Activated CD4-positive, alpha-beta T cell treated with anti-CD3 and anti-CD28 coated beads, Interleukin-2, Interleukin-4, amounts not matched to agents 100 ng/mL and 50 ng/mL, durations not matched to agents 16 hours and 8 hours (primary cell): ENCODE results near the gene PSMD13.
A peak's percentile ranks its signal among the peaks of the same experiment; 100 is the strongest.
"Not testable (repeated sequence)": the region's sequence is repeated elsewhere in the genome, so short reads cannot be mapped to it uniquely, and the experiment has no call there.

Source experiments
- DNase-seq: peaks from one replicate; pipeline ENCODE4 v3.0.0-alpha.2; 2020; ENCODE audit warnings: low spot score

The PSMD13 gene

GRCh38 chr11:218815-219593 lies 17.8 kb upstream of the PSMD13 start:
- no peak for DNase-seq

GRCh38 chr11:220641-221215 lies 16.0 kb upstream of the PSMD13 start:
- not testable (repeated sequence) for DNase-seq

DNA sequence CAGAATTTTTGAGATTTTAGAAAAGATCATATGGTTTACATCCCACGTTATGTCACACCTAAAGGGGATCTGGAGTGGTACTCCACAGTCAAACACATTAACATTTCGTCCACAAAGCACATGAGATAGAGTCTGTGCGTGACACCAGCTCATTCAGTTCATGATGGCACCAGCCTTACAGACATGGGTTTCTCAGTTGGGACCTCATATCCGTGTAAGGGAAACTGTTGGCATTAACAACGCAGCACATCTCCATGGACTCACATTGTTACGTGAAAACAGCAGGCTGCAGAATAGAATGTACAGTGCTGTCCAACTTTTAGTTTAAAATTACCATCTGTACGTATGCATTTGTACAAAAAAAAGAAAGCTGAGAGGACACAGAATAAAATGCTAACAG lies 15.2 kb upstream of the PSMD13 start:
- no peak for DNase-seq

GRCh38 chr11:221998-222789 lies 14.6 kb upstream of the PSMD13 start:
- DNase-seq, result no peak

DNA sequence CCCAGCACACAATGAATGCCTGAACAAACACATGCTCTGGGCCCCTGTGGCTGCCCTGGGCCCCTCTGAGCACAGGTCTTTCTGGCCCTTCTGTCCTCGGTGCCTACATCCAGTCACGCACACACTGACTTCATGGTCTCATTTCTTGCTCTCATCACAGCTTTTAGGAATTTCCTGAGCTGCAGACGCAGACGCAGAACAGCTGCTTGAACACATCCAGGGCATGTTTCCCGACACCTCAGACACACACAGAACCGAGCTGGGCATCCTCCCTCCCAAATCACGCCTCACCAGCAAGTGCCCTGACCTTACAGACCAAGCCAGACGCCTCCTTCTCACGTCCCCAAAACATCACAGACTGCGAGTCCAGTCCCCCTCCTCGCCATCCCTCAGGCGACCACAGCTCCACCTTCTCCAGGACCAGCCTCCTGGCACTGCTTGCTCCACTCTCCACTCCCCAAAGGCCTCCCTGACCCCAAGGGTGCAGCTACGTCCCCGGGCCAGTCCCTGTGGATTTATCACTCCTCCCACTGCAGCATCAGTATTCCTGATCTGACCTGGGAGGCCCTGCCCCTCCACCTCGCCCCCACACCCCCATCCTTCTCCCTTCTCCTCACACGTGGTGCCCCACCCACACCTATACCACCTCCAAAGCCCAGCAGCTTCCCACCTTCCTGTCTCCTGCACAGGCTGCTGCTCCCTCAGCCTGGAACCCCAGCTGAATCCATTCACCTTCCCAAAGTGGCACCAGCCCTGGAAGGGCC lies 13.6 kb upstream of the PSMD13 start:
- DNase-seq, result no peak

DNA sequence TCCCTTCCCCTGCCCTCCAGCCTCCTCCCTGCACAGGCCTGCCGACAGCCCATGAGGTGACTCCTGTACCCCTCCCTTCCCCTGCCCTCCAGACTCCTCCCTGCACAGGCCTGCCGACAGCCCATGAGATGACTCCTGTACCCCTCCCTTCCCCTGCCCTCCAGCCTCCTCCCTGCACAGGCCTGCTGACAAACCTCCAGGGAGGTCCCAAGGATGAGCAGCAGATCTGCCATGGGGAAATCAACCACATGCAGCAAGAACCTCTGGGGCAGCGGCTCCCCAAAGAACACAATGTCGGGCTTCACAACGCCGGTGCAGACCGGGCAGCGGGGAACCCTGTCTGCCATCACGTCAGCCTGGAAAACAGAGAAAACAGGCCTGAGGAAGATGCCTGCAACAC lies 12.9 kb upstream of the PSMD13 start:
- DNase-seq, result no peak

DNA sequence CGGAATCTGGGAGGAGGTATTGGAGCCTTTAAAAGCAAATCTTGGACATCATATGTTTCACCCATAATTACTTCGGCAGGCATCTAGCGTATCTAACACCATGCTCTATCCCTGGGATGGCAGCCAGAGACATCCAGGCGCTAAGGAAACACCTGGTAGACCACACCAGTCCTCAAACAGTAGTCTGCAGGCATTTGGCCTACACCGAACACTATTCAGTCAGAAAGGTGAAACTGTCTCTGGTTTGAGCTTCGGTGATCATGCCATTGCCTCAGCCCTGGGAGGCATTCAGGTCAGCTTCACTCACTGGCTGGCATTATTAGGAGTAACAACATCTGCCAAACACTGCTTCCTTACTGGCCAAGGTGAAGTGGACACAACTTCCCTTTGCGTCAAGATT lies 12.4 kb upstream of the PSMD13 start:
- no peak for DNase-seq

DNA sequence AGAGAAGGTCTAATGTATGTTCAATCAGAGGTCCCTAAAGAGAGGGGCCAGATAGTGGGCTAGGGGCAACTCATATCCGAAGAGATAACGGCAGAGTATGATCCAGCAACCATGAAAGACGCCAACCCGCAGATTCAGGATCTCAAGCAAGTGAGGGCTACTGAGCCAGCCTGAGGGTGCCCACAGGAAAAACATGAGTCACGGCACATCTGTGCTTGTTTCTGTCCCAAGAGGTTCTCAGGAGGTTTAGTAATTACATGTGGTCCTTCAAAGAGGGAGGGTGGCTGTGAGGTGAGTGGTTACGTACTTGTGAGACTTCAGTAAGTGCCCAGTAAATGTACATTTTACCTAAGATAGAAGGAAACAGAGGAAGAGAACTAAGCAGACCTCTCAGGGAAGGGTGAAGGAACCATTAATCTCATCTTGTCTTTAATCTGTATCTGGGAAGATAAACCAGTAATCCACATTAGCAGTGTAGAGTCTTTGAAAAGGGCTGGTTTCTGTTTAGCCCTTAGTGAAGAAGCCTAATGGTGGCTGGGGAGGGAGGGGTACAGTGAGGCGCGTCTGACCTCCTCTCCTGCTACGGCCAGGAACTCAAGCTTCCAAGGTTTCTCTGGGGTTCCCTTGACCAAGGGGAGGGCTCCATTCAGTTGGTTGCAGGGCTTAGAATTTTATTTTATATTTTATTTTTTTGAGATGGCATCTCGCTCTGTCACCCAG lies 10.9 kb upstream of the PSMD13 start:
- DNase-seq, result no peak

DNA sequence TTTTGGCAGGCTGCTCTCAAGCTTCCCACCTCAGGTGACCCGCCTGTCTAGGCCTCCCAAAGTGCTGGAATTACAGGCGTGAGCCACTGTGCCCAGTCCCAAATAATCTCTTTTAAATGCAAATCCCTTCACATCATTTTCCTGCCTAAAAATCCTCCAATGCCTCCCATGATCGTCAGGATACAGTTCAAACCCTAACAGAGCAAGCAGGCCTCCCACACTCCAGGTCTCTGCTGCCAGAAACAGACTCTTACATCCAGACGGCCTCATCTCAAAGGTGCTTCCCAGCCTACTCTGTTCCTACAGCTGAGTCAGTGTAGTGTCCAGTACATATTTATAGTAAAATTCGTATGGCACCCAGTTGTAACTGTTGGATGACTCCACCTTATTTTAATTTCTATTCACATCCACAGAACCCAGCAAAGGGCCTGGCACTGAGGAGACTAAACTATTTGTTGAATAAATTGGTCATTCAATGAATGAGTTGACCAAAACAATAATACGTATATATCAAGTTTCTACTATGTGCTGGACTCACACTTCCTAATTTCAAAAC lies 8.9 kb upstream of the PSMD13 start:
- no peak for DNase-seq

- DNase-seq, result no peak
Observed at GRCh38 chr11:230431-230830, 6.3 kb upstream of the PSMD13 start.

GRCh38 chr11:232783-233565 lies 3.8 kb upstream of the PSMD13 start:
- DNase-seq, result no peak

DNA sequence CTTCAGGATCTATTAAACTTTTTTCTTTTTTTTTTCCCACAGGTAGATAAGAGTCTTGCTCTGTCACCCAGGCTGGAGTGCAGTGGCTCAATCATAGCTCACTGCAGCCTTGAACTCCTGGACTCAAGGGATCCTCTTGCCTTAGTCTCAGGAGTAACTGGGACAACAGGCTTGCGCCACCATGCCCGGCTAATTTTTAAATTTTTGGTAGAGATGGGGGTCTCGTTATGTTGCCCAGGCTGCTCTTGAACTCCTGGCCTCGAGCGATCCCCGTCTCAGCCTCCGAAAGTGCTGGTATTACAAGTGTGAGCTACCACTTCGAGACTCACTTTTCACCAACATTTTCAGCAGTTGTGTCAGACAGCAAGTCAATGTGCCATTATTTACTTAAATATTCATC lies 1.6 kb upstream of the PSMD13 start:
- DNase-seq, result no peak

DNA sequence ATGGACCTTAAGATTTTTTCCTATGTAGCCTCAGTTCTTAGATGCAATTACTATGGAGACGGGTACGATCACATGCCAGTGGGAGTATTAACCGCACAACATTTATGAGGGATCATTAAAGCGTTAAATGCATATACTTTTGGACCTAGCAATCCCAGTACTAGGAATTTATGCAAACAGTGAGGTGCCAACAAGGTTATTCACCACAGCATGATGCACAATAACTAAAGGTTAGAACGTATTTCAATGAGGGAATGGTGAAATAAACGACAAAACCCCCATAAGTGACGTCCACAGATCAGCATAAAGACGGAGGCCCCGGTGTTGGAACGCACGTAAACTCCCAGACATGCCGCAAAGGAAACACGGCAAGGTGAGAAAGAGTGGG lies 1.2 kb upstream of the PSMD13 start:
- DNase-seq, result peak; percentile 49

DNA sequence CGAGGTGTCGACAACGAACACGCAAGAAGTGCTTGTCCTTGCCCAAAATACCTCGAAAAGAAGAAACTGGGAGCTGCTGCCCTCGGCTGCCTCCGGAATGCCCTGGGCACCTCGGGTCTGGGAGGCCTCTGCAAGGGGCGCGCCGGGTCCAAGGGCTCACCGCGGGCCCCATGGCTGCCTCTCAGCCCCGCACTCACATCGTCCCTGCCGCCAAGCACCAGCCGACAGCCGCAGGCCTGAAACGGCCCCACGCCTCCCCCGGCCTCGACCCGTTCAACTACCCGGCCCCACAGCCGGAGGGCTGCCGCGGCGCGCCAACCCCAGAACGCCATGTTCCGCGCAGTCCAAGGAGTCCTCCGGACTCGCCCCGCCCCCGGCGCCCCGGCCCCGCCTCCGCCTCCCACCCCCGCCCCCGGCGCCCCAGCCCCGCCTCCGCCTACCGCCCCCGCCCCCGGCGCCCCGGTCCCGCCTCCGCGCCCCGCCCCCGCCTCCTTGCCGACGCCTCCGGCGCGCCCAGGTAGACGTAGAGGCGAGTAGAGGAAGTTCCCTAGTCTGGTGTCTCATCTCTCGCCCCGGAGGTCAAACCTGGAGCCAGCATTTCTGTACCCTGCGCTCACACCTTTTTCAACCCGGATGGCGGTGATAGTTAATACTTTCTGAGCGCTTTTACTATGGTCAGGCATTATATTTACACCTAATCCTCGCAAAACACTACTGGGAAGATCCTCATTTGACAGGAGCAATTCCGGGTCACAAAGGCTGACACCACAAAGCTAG lies 591 bp upstream of the PSMD13 start, which contains the start of gene SIRT3:
SIRT3 (minus strand) TSS at position 346 of the 777 bp plus-strand sequence; CDS start at position 332, 14 bp downstream.
- peak; percentile 89 for DNase-seq

GRCh38 chr11:238346-238745 lies 1.6 kb downstream of the PSMD13 start:
- DNase-seq, result not testable (repeated sequence)

DNA sequence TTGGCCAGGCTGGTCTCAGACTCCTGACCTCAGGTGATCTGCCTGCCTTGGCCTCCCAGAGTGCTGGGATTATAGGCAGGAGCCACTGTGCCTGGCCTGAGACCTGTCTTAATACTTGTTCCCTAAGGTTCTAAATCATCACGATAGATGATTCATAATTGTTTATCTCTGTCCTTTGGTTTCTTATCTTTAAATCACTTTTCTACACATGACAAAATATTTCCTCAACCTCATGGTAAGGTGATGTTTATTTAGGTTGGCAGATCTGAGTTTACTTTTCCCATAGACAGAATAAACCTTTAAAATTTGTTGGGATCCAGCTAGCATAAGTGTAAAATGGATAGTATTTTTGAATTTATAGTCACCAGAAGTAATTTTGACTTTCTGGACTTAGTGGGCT lies 3.5 kb downstream of the PSMD13 start:
- no peak for DNase-seq

DNA sequence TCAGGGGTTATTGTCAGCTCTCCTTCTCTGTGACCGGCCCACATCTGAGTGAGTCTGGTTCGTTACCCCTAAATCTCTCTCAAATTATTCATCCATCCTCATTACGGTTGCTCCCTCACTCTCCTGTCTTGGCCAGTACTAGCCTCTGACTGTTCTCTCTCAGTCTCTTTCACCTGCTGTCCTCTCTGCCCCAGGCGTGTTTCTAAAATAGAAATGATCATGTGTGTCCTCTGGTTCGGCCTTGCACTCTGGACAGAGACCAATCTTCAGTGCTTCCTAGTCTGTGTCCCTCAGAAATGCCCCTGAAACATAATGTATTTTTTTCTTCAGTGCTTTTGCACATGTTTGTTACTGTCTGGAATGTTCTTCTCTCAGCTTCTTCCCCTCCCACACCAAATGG lies 4.9 kb downstream of the PSMD13 start:
- no peak for DNase-seq

GRCh38 chr11:244376-244775 lies 7.6 kb downstream of the PSMD13 start:
- no peak for DNase-seq

DNA sequence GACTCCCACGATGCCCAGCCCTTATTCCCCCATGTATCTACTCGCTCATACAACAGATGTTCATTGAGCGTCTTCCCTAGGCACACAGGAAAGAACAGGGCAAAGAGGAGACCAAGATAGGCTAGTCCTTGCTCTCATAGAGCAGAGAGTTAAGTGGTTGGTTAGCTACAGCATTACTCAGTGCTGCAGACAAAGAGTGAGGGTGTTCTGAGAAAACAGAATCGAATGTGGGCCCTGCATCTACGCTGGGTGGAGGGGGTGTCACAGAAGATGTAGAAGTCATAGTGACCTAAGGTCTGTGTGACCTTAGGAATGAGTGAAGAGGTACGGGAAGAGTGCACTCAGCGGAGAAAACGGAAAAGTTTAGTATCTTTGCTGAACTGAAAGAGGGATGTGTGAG lies 12.3 kb downstream of the PSMD13 start:
- DNase-seq, result no peak

GRCh38 chr11:250274-250673 lies 13.5 kb downstream of the PSMD13 start:
- no peak for DNase-seq
